RWPE2 (cell line): Measurements from ENCODE around the gene ERCC2.

Experiments used
- ATAC-seq: fragments of 200-7000 bp; cut with Tn5 transposase; 3 replicates; pipeline ENCODE4 v1.9.1; 2021; ENCODE audit warnings: low read depth
- DNase-seq: peaks from one replicate; pipeline ENCODE4 v3.0.0-alpha.2; 2020; ENCODE audit warnings: low spot score
- H3K27ac ChIP-seq: fragments of 450-650 bp; 2 replicates; pipeline ENCODE4 v1.5.1; 2017; ENCODE audit warnings: mild to moderate bottlenecking; ENCODE audit not compliant: poor library complexity, severe bottlenecking
- H3K27me3 ChIP-seq: fragments of 250-450 bp; sonication (Bioruptor Pico); 2 replicates; pipeline ENCODE4 v1.5.1; 2021; ENCODE audit warnings: mild to moderate bottlenecking, moderate library complexity; ENCODE audit not compliant: insufficient read depth, poor library complexity, severe bottlenecking
- H3K36me3 ChIP-seq: fragments of 250-450 bp; sonication (Bioruptor Pico); 2 replicates; pipeline ENCODE4 v1.5.1; 2020; ENCODE audit warnings: low read depth, mild to moderate bottlenecking, moderate library complexity
- H3K4me1 ChIP-seq: fragments of 250-450 bp; sonication (Bioruptor Pico); 2 replicates; pipeline ENCODE4 v1.5.1; 2021; ENCODE audit warnings: mild to moderate bottlenecking, moderate library complexity; ENCODE audit not compliant: insufficient read depth, poor library complexity, severe bottlenecking
- H3K4me3 ChIP-seq: fragments of 250-450 bp; sonication (Bioruptor Pico); 2 replicates; pipeline ENCODE4 v1.5.1; 2021; ENCODE audit warnings: mild to moderate bottlenecking, moderate library complexity; ENCODE audit not compliant: severe bottlenecking
- H3K9me3 ChIP-seq: fragments of 250-450 bp; sonication (Bioruptor Pico); 2 replicates; pipeline ENCODE4 v1.5.1; 2021; ENCODE audit warnings: mild to moderate bottlenecking, moderate library complexity; ENCODE audit not compliant: severe bottlenecking
- TF ChIP-seq, protein P1 (sequence below): fragments of 450-650 bp; IDR thresholded peaks from one replicate; pipeline ENCODE4 v1.5.1; 2017; ENCODE audit warnings: mild to moderate bottlenecking, moderate library complexity; ENCODE audit not compliant: poor library complexity, severe bottlenecking

The ERCC2 gene

DNA sequence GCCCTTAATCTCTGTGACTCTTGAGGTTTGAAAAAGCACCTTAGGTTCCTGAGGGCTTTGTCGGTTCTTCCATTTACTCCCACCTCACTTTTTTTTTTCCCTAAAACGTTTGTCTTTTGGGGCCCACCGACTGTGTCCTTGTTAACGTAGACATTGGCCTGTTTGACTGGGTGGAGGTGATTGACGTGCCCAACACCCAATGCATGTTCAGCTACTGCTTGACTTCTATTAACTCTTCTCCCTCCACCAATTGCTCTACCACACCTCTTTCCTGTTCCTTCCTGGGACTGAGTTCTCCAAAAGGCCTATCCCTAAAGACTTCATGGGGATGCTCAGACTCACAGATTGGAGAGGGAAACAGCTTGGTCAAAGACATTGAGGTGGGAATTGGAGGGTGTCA is 65.0 kb downstream of the ERCC2 start:
- H3K4me1 ChIP-seq: peaks cover 4% of the 10 kb centered on the region
- TF ChIP-seq, protein P1, sequence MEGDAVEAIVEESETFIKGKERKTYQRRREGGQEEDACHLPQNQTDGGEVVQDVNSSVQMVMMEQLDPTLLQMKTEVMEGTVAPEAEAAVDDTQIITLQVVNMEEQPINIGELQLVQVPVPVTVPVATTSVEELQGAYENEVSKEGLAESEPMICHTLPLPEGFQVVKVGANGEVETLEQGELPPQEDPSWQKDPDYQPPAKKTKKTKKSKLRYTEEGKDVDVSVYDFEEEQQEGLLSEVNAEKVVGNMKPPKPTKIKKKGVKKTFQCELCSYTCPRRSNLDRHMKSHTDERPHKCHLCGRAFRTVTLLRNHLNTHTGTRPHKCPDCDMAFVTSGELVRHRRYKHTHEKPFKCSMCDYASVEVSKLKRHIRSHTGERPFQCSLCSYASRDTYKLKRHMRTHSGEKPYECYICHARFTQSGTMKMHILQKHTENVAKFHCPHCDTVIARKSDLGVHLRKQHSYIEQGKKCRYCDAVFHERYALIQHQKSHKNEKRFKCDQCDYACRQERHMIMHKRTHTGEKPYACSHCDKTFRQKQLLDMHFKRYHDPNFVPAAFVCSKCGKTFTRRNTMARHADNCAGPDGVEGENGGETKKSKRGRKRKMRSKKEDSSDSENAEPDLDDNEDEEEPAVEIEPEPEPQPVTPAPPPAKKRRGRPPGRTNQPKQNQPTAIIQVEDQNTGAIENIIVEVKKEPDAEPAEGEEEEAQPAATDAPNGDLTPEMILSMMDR: no peak
- no peak for ATAC-seq
- H3K9me3 ChIP-seq: no peaks in the 10 kb centered on the region
- DNase-seq: no peak
- H3K27me3 ChIP-seq: no peaks in the 10 kb centered on the region
- H3K4me3 ChIP-seq: no peak overlapping the region
- no peak overlapping the region for H3K27ac ChIP-seq
- peaks cover 2% of the 10 kb centered on the region; the same call in 1 of the 2 replicates for H3K36me3 ChIP-seq

GRCh38 chr19:45305007-45305406 is 65.4 kb downstream of the ERCC2 start:
- ATAC-seq (no peak), DNase-seq (no peak)
- no peak overlapping the region for H3K4me3 ChIP-seq
- peaks cover 4% of the 10 kb centered on the region for H3K4me1 ChIP-seq
- H3K27me3 ChIP-seq: no peaks in the 10 kb centered on the region
- no peak overlapping the region for H3K27ac ChIP-seq
- TF ChIP-seq, protein P1: no peak
- peaks cover 3% of the 10 kb centered on the region; the same call in 1 of the 2 replicates for H3K36me3 ChIP-seq
- no peaks in the 10 kb centered on the region for H3K9me3 ChIP-seq

- TF ChIP-seq, protein P1: no peak
- Histone ChIP-seq H3K36me3 (peaks cover 3% of the 10 kb centered on the region; the same call in 1 of the 2 replicates), H3K4me1 (peaks cover 4% of the 10 kb centered on the region), H3K9me3 (no peaks in the 10 kb centered on the region), H3K4me3 (no peak overlapping the region), H3K27me3 (no peaks in the 10 kb centered on the region), H3K27ac (no peak overlapping the region)
- DNase-seq (no peak), ATAC-seq (0 out of 3 replicates have a peak, but pooled peaks have one; percentile 3)
Observed at GRCh38 chr19:45304141-45304926, 66.0 kb downstream of the ERCC2 start.

DNA sequence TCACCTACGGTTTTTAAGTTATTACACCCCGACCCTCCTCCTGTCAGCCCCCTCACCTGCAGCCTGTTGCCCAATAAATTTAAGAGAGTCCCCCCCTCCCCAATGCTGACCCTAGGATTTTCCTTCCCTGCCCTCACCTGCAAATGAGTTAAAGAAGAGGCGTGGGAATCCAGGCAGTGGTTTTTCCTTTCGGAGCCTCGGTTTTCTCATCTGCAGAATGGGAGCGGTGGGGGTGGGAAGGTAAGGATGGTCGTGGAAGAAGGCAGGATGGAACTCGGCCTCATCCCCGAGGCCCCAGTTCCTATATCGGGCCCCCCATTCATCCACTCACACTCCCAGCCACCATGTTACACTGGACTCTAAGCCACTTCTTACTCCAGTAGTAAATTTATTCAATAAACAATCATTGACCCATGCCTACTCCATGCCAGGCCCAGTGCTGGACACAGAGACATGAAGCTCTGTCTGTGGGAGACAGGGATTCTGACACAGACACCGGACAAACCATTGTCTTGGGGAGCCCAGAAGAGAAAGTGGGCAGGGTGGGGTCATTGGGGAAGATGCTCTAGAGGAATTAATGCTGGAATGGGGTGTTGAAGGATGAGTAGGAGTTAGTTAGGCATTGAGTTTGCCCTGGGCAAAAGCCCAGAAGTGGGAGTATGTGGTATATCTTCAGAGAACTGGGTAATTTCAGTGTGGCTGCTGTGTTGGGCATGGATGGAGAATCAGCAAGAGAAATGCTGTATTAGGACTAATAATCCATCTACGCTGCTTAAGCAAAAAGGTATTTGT is 66.9 kb downstream of the ERCC2 start:
- Histone ChIP-seq H3K4me1 (peaks cover 4% of the 10 kb centered on the region), H3K27me3 (no peaks in the 10 kb centered on the region), H3K27ac (no peak overlapping the region), H3K9me3 (no peaks in the 10 kb centered on the region), H3K4me3 (no peak overlapping the region), H3K36me3 (peaks cover 3% of the 10 kb centered on the region; the same call in 1 of the 2 replicates)
- no peak for ATAC-seq
- DNase-seq: no peak
- TF ChIP-seq, protein P1: no peak
